T-helper 2 cell treated with Interferon-gamma antibody and Interleukin-4, amounts not matched to agents 5 μg/mL and 100 μg/mL, for 36 hours (primary cell): Measurements from ENCODE around the gene PTBP1.
"Not testable (repeated sequence)": the region's sequence is repeated elsewhere in the genome, so short reads cannot be mapped to it uniquely, and the experiment has no call there.

Source experiments
- DNase-seq: peaks from one replicate; pipeline ENCODE4 v3.0.0; 2021; ENCODE audit warnings: low spot score
- H3K27ac Mint-ChIP-seq: one replicate; pipeline ENCODE4 v1.8.0; 2021; ENCODE audit warnings: mild to moderate bottlenecking, mixed read lengths
- H3K27me3 Mint-ChIP-seq: one replicate; pipeline ENCODE4 v1.8.0; 2021; ENCODE audit warnings: low read depth, mixed read lengths
- H3K36me3 Mint-ChIP-seq: one replicate; pipeline ENCODE4 v1.8.0; 2021; ENCODE audit warnings: low read depth, mixed read lengths
- H3K4me1 Mint-ChIP-seq: one replicate; pipeline ENCODE4 v1.8.0; 2021; ENCODE audit warnings: low read depth, mixed read lengths
- H3K4me3 Mint-ChIP-seq: one replicate; pipeline ENCODE4 v1.8.0; 2022; ENCODE audit warnings: mild to moderate bottlenecking, moderate library complexity, mixed read lengths
- H3K9me3 Mint-ChIP-seq: one replicate; pipeline ENCODE4 v1.8.0; 2021; ENCODE audit warnings: mixed read lengths

The PTBP1 gene

DNA sequence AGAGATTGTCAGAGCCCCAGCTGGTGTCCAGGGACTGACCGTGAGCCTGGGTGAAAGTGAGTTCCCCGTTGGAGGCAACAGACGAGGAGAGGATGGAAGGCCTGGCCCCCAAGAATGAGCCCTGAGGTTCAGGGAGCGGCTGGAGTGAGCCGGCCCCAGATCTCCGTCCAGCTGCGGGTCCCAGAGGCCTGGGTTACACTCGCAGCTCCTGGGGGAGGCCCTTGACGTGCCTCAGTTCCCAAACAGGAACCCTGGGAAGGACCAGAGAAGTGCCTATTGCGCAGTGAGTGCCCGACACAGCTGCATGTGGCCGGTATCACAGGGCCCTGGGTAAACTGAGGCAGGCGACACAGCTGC is 53.7 kb downstream of the PTBP1 start:
- Mint-ChIP-seq H3K27me3 (peaks cover 5% of the 10 kb centered on the region), H3K9me3 (no peaks in the 10 kb centered on the region), H3K27ac (no peak overlapping the region), H3K4me1 (no peaks in the 10 kb centered on the region), H3K36me3 (no peaks in the 10 kb centered on the region), H3K4me3 (no peak overlapping the region)
- no peak for DNase-seq

DNA sequence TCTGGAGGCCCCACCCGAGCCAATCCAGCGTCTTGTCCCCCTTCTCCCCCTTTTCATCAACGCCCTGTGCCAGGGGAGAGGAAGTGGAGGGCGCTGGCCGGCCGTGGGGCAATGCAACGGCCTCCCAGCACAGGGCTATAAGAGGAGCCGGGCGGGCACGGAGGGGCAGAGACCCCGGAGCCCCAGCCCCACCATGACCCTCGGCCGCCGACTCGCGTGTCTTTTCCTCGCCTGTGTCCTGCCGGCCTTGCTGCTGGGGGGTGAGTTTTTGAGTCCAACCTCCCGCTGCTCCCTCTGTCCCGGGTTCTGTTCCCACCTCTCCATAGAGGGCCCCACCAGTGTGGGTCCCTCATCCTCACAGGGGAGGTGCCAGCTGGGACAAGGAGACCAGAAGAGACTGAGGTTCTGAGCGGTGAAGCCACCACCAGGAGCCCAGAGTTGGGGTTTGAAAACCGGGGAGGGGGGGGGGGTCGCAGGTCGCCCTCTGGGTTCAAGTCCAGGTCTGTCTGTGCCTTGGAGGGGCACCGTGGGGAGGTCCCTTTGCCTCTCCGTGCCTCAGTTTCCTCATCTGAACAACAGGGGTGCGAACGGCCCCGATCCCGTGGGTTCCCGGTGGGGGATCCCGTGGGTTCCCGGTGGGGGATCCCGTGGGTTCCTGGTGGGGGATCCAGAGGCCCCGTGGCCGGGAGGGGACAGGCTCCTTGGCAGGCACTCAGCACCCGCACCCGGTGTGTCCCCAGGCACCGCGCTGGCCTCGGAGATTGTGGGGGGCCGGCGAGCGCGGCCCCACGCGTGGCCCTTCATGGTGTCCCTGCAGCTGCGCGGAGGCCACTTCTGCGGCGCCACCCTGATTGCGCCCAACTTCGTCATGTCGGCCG is 55.1 kb downstream of the PTBP1 start, which contains the start of gene ELANE:
Gene ELANE, plus strand, starts transcription at position 168 of the 878 bp plus-strand sequence. Its CDS starts 26 bp downstream, at position 194.
- Mint-ChIP-seq H3K4me3 (no peak within 1 kb of the TSS), H3K36me3 (no peaks in the 10 kb centered on the region), H3K9me3 (no peaks in the 10 kb centered on the region), H3K27me3 (peaks cover 3% of the 10 kb centered on the region), H3K27ac (no peak within 1 kb of the TSS), H3K4me1 (no peaks in the 10 kb centered on the region)
- no peak for DNase-seq

DNA sequence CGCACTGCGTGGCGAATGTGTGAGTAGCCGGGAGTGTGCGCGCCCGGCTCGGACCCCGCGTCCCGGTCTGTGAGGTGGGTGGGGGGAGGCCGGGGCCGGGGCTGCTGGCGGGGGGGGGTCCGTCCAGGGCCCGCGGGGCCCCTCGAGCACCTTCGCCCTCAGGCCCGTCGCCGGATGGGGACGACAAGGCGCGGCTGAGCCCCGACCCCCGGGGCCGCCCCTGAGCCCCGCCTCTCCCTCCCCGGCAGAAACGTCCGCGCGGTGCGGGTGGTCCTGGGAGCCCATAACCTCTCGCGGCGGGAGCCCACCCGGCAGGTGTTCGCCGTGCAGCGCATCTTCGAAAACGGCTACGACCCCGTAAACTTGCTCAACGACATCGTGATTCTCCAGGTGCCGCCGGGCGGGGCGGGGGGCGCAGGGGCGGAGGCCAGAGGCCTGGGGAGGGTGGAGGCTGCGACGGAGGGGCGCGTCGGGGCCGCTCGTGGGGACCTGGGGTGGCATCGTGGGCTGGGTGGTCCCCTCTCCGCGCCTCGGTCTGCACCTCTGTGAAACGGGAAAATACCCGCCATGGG is 55.8 kb downstream of the PTBP1 start:
- Mint-ChIP-seq H3K4me1 (peaks cover 2% of the 10 kb centered on the region), H3K36me3 (no peaks in the 10 kb centered on the region), H3K27ac (no peak overlapping the region), H3K4me3 (no peak overlapping the region), H3K27me3 (peaks cover 5% of the 10 kb centered on the region), H3K9me3 (no peaks in the 10 kb centered on the region)
- no peak for DNase-seq

DNA sequence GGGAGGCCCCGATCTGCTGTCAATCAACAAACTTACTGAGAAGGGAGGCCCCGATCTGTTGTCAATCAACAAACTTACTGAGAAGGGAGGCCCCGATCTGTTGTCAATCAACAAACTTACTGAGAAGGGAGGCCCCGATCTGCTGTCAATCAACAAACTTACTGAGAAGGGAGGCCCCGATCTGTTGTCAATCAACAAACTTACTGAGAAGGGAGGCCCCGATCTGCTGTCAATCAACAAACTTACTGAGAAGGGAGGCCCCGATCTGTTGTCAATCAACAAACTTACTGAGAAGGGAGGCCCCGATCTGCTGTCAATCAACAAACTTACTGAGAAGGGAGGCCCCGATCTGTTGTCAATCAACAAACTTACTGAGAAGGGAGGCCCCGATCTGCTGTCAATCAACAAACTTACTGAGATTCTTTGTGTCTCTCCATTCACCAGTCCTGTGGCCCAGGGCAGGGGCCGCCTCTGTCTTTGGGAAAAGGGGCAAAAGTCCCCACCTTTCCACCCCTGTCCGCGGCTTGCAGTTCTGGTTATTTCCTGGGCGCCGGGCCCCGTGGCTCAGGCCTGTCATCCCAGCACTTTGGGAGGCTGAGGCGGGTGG is 56.5 kb downstream of the PTBP1 start:
- not testable (repeated sequence) for H3K27ac Mint-ChIP-seq, H3K4me3 Mint-ChIP-seq, H3K36me3 Mint-ChIP-seq, DNase-seq, H3K9me3 Mint-ChIP-seq, H3K4me1 Mint-ChIP-seq, H3K27me3 Mint-ChIP-seq

DNA sequence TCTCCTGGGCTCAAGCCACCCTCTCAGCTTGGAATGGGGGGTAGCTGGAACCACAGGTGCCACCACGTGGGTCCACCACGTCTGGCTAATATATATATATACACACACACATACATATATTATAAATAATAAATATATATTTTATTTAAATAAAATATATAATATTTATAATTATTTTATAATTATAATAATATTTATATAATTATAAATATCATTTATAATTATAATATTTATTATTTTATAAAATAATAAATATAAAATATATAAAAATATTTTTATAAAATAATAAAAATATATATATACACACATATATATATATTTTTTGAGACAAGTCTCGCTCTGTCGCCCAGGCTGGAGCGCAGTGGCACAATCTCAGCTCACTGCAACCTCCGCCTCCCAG is 57.3 kb downstream of the PTBP1 start:
- Mint-ChIP-seq H3K9me3 (no peaks in the 10 kb centered on the region), H3K36me3 (no peaks in the 10 kb centered on the region), H3K27ac (no peak overlapping the region), H3K4me1 (peaks cover 2% of the 10 kb centered on the region), H3K27me3 (peaks cover 9% of the 10 kb centered on the region), H3K4me3 (no peak overlapping the region)
- no peak for DNase-seq

DNA sequence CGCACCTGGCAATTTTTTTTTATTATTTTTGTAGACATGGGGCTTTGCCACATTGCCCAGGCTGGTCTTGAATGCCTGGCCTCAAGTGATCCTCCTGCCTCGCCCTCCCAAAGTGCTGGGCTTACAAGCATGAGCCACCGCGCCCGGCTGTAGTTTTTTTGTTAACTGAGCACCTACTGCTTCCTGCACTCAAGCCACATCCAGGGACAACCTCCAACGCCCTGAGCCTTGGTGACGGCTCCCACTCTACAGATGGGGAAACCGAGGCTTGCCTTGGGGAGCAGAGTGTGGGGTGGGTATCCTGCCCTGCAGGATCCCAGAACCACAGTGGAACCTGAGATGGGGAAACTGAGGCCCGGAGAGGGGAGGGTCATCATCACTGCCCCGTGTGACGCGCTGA is 57.9 kb downstream of the PTBP1 start:
- peaks cover 15% of the 10 kb centered on the region for H3K27me3 Mint-ChIP-seq
- DNase-seq: no peak
- H3K9me3 Mint-ChIP-seq: no peaks in the 10 kb centered on the region
- no peak overlapping the region for H3K27ac Mint-ChIP-seq
- no peak overlapping the region for H3K4me3 Mint-ChIP-seq
- peaks cover 2% of the 10 kb centered on the region for H3K4me1 Mint-ChIP-seq
- no peaks in the 10 kb centered on the region for H3K36me3 Mint-ChIP-seq

DNA sequence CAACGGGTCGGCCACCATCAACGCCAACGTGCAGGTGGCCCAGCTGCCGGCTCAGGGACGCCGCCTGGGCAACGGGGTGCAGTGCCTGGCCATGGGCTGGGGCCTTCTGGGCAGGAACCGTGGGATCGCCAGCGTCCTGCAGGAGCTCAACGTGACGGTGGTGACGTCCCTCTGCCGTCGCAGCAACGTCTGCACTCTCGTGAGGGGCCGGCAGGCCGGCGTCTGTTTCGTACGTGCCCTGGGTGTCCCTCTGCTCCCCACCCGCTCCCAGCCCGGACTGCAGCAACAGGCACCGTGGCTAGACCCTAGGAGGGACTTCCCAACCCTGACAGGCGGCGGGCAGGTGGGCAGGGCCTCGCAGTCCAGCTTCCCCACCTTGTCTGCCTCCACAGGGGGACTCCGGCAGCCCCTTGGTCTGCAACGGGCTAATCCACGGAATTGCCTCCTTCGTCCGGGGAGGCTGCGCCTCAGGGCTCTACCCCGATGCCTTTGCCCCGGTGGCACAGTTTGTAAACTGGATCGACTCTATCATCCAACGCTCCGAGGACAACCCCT is 58.4 kb downstream of the PTBP1 start:
- Mint-ChIP-seq H3K27ac (no peak overlapping the region), H3K4me3 (no peak overlapping the region), H3K27me3 (peaks cover 15% of the 10 kb centered on the region), H3K36me3 (no peaks in the 10 kb centered on the region), H3K4me1 (peaks cover 2% of the 10 kb centered on the region), H3K9me3 (no peaks in the 10 kb centered on the region)
- DNase-seq: no peak

DNA sequence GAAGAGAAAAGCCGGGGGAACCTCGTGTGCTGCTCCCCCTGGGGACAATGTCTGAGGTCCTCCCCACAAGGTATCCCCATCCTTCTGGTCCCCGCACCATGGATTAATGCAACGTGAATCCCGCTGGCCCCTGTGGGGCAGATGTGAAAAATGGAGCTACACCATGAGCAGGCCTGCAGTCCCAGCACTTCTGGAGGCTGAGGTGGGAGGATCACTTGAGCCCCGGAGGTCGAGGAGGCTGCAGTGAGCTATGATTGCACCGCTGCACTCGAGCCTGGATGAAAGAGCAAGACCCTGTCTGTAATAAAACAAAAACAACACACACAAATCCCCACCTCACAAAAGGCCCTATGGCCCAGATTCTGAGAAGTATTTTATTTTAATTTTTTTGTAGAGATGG is 61.0 kb downstream of the PTBP1 start:
- H3K36me3 Mint-ChIP-seq: no peaks in the 10 kb centered on the region
- H3K27me3 Mint-ChIP-seq: peaks cover 15% of the 10 kb centered on the region
- no peaks in the 10 kb centered on the region for H3K9me3 Mint-ChIP-seq
- H3K27ac Mint-ChIP-seq: no peak overlapping the region
- peaks cover 7% of the 10 kb centered on the region for H3K4me1 Mint-ChIP-seq
- no peak overlapping the region for H3K4me3 Mint-ChIP-seq
- DNase-seq: no peak

DNA sequence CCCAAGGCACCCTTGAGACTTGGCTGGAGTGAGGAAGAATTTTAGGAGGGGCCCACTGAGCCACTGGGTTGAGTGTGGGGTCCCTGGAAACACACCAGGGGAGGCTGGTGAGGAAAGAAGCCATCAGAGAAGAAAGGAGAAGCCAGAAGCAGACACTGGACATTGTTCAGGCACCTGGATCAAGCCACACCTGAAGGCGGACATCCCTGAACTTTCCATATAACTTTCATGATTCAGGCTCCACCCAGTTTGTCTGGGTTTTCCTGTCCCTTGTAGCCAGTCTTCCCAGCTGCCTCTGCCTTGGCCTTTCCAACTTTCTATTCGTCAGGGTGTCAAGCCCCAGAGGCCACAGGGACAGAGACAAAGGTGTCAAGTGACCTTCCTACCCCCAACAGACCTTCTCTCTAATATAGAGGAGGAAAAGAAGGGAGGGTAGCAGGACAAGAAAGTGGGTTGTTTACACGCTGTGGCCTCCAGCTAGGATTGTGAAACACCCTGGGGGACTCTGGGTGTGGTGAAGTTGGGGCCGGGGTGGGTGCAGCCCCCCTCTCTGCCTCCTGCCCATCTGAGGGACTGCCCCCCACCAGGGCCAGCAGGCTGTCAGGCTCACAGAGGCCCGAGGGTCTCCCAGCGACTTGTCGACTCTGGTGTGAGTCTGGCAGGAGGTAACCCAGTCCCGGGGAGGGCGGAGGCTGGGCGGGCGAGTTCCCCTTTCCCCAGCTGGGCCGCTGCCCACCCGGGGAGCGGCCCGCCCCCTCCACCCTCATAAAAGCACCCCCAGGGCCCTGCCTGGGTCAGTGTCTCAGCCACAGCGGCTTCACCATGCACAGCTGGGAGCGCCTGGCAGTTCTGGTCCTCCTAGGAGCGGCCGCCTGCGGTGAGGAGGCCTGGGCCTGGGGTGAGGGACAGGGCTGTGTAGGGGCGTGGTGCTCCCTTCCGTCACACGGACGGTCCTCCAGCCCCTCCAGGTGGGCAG is 61.9 kb downstream of the PTBP1 start, which contains the start of gene CFD:
Gene CFD, plus strand, starts transcription at position 797 of the 976 bp plus-strand sequence. Its CDS starts 26 bp downstream, at position 823.
- Mint-ChIP-seq H3K4me3 (no peak within 1 kb of the TSS), H3K27me3 (peaks cover 12% of the 10 kb centered on the region), H3K27ac (no peak within 1 kb of the TSS), H3K4me1 (peaks cover 11% of the 10 kb centered on the region), H3K36me3 (no peaks in the 10 kb centered on the region), H3K9me3 (no peaks in the 10 kb centered on the region)
- DNase-seq: no peak

DNA sequence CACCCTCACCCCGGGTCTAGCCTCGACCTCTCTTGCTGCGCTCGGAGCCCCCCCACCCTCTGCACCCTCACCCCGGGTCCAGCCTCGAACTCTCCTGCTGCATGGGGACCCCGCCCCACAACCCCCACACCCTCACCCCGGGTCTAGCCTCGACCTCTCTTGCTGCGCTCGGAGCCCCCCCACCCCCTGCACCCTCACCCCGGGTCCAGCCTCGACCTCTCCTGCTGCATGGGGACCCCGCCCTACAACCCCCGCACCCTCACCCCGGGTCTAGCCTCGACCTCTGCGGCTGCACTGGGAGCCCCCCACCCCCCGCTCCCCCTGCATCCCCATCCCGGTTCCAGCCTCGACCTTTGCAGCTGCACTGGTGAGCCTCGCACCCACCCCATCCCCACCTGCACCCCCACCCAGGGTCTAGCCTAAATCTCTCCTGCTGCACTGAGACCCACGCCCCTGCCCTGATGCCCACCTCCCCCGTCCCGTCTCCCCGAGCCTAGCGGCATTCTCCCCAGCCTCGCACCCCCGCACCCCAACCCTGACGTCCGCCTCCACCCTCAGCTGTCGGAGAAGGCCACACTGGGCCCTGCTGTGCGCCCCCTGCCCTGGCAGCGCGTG is 64.0 kb downstream of the PTBP1 start:
- H3K9me3 Mint-ChIP-seq: no peaks in the 10 kb centered on the region
- H3K4me3 Mint-ChIP-seq: no peak overlapping the region
- H3K4me1 Mint-ChIP-seq: peaks cover 11% of the 10 kb centered on the region
- DNase-seq: no peak
- H3K36me3 Mint-ChIP-seq: peaks cover 2% of the 10 kb centered on the region
- H3K27ac Mint-ChIP-seq: no peak overlapping the region
- peaks cover 12% of the 10 kb centered on the region for H3K27me3 Mint-ChIP-seq
